GM12865 (cell line): ENCODE measurements around the gene AOC1.

ENCODE experiments used
- DNase-seq: peaks from one replicate; pipeline ENCODE4 v3.0.0; 2010; ENCODE audit warnings: low read depth
- H3K4me3 ChIP-seq: 2 replicates; pipeline ENCODE4 v1.5.1; 2011; ENCODE audit warnings: mild to moderate bottlenecking, low read depth, low read length, control low read depth
- TF ChIP-seq, protein P1 (sequence below): IDR thresholded peaks from 2 replicates; pipeline ENCODE4 v1.5.1; 2011; ENCODE audit warnings: low read length, control low read depth, low read depth, inconsistent platforms; ENCODE audit not compliant: insufficient read depth; ENCODE audit errors: missing control alignments

The AOC1 gene

GRCh38 chr7:150846291-150847115, 5.8 kb upstream of the AOC1 start:
- no peak overlapping the region for H3K4me3 ChIP-seq
- DNase-seq, result no peak
- TF ChIP-seq, protein P1, sequence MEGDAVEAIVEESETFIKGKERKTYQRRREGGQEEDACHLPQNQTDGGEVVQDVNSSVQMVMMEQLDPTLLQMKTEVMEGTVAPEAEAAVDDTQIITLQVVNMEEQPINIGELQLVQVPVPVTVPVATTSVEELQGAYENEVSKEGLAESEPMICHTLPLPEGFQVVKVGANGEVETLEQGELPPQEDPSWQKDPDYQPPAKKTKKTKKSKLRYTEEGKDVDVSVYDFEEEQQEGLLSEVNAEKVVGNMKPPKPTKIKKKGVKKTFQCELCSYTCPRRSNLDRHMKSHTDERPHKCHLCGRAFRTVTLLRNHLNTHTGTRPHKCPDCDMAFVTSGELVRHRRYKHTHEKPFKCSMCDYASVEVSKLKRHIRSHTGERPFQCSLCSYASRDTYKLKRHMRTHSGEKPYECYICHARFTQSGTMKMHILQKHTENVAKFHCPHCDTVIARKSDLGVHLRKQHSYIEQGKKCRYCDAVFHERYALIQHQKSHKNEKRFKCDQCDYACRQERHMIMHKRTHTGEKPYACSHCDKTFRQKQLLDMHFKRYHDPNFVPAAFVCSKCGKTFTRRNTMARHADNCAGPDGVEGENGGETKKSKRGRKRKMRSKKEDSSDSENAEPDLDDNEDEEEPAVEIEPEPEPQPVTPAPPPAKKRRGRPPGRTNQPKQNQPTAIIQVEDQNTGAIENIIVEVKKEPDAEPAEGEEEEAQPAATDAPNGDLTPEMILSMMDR, result no peak

GRCh38 chr7:150847536-150847935, 4.8 kb upstream of the AOC1 start:
- no peak for DNase-seq
- TF ChIP-seq, protein P1, result no peak
- H3K4me3 ChIP-seq, result no peak overlapping the region

DNA sequence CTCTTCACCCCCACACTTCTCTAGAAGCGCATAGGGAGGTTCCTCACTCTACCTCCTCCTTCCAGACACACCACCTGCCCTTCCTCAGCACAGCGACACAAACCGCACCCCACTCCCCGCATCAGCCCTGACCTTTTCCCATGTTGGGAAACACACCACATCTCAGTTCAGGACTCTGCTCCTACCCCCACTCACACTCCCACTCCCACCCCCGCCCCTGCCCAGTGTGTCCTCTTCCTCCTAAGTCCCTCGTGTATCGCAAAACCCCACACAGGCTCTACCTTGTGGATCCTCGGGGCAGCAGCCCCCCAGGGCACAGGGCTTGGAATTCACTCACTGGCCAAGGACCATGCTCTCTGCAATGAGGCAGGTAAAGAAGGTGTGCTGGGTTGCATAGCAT, 4.2 kb upstream of the AOC1 start:
- TF ChIP-seq, protein P1, result no peak
- DNase-seq, result no peak
- H3K4me3 ChIP-seq, result no peak overlapping the region

- H3K4me3 ChIP-seq, result no peak overlapping the region
- TF ChIP-seq, protein P1, result no peak
- no peak for DNase-seq
Observed at GRCh38 chr7:150848561-150849115, 3.7 kb upstream of the AOC1 start.

GRCh38 chr7:150849204-150849775, 3.0 kb upstream of the AOC1 start:
- TF ChIP-seq, protein P1, result no peak
- DNase-seq, result no peak
- H3K4me3 ChIP-seq, result no peak overlapping the region

DNA sequence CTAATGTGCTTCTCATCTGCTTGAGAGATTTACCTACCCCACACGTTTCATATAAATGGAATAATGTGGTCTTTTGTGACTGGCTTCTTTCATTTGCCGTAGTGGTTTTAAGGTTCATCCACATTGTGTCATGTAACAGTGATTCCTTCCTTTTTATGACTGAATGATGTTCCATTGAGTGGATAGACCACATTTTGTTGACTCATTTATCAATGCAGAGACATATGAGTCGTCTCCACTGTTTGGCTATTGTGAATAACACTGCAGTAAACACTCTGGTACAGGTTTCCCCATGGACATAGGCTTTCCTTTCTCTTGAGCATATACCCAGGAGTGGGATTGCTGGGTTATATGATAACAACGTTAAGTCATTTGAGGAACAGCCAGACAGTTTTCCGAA, 2.0 kb upstream of the AOC1 start:
- DNase-seq, result no peak
- TF ChIP-seq, protein P1, result no peak
- no peak overlapping the region for H3K4me3 ChIP-seq
